Left ventricle myocardium inferior (tissue), 1 donor: ENCODE measurements around the gene MUSTN1. TPM values are rescaled to one million over a fixed set of nuclear protein-coding genes. Genes with fewer than 3 reads are reported as not detected.

Experiments used
- DNase-seq: peaks from one replicate; pipeline ENCODE4 v3.0.0-alpha.2; 2020
- H3K27ac ChIP-seq: fragments of 200-600 bp; replicated peaks from 2 replicates; pipeline ENCODE4 v1.8.0; 2021
- H3K27me3 ChIP-seq: fragments of 200-600 bp; 2 replicates; pipeline ENCODE4 v1.8.0; 2021; ENCODE audit warnings: low read depth
- H3K36me3 ChIP-seq: fragments of 200-600 bp; 2 replicates; pipeline ENCODE4 v1.8.0; 2021
- H3K4me1 ChIP-seq: fragments of 200-600 bp; 2 replicates; pipeline ENCODE4 v1.8.0; 2021
- H3K4me3 ChIP-seq: fragments of 200-600 bp; 2 replicates; pipeline ENCODE4 v1.8.0; 2021; ENCODE audit warnings: mild to moderate bottlenecking, moderate library complexity
- H3K9me3 ChIP-seq: fragments of 200-600 bp; replicated peaks from 2 replicates; pipeline ENCODE4 v1.8.0; 2021
- intact Hi-C: fragments of 100-400 bp; cut with micrococcal nuclease; formaldehyde crosslinking; loops from one replicate; pipeline ENCODE4 v1.11.0; 2022
- total RNA-seq: library from RNA; stranded (reverse); fragmentation: NEBNext Ultra II Directional; extraction: Animal tissue kit (Norgen Biotek cat#: 25700); gene quantifications from one replicate; pipeline ENCODE4 v1.2.1, GENCODE V29; 2021
- TF ChIP-seq, protein P1 (sequence below): fragments of 200-600 bp; IDR thresholded peaks from 2 replicates; pipeline ENCODE4 v1.8.0; 2021; ENCODE audit warnings: antibody characterized with exemption, mild to moderate bottlenecking, borderline replicate concordance
- donor health status: DM: no; HTN: yes; CAD: no; lungs with severe emphysema.

Gene MUSTN1
- total RNA-seq, 1 donor from 2014 or later: 32.7 TPM

DNA sequence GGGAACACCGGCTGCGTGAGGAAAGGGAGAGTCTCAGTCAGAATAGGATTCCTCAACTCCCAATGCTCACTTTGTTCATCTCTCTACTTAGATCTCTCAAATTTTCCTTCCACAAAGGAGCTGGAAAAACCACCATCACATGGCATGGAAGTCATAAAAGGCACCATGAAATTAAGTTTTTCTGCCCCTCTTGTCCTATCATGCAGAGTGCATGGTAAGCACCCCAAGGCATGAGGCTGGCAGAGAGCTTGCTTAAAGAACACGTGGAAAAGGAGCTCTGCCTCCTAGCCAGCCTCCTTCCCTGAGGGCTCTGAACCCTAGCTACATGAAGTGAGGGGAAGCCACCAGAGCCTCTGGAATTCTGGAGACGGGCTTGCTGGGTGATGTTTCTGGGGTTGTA is 44.8 kb upstream of the MUSTN1 start:
- H3K27me3 ChIP-seq: no peaks in the 10 kb centered on the region
- no peak for DNase-seq

DNA sequence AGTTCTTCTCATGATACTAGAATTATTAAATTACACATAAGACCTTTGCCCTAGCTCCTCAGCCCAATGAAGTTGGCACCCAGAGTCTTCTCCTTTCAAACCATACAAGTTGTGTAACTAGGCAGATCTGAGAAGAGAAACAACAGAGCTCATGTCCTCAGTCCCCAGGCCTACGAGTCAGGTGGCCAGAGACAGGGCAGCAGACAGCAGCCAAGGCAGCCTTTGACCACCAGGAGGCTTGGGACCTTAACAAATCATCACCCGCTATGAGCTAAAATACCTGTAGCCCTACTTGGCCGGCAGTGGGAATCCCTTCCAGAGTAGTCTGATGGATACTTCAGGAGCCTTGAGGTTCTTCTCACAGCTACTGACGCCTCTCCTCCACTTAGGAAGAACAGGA is 44.3 kb upstream of the MUSTN1 start:
- TF ChIP-seq, protein P1, sequence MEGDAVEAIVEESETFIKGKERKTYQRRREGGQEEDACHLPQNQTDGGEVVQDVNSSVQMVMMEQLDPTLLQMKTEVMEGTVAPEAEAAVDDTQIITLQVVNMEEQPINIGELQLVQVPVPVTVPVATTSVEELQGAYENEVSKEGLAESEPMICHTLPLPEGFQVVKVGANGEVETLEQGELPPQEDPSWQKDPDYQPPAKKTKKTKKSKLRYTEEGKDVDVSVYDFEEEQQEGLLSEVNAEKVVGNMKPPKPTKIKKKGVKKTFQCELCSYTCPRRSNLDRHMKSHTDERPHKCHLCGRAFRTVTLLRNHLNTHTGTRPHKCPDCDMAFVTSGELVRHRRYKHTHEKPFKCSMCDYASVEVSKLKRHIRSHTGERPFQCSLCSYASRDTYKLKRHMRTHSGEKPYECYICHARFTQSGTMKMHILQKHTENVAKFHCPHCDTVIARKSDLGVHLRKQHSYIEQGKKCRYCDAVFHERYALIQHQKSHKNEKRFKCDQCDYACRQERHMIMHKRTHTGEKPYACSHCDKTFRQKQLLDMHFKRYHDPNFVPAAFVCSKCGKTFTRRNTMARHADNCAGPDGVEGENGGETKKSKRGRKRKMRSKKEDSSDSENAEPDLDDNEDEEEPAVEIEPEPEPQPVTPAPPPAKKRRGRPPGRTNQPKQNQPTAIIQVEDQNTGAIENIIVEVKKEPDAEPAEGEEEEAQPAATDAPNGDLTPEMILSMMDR: no peak
- H3K4me1 ChIP-seq: no peaks in the 10 kb centered on the region
- no peak overlapping the region for H3K4me3 ChIP-seq
- H3K27me3 ChIP-seq: no peaks in the 10 kb centered on the region
- H3K36me3 ChIP-seq: peaks cover 17% of the 10 kb centered on the region
- no peaks in the 10 kb centered on the region for H3K9me3 ChIP-seq
- intact Hi-C loops: no loop called here
- no peak overlapping the region for H3K27ac ChIP-seq
- no peak for DNase-seq

More for the DNA sequence above, 44.8 kb upstream of the MUSTN1 start:
- Histone ChIP-seq H3K4me1 (no peaks in the 10 kb centered on the region), H3K36me3 (peaks cover 17% of the 10 kb centered on the region), H3K9me3 (no peaks in the 10 kb centered on the region), H3K27ac (no peak overlapping the region), H3K4me3 (no peak overlapping the region)
- intact Hi-C loops: no loop called here
- TF ChIP-seq, protein P1: no peak

DNA sequence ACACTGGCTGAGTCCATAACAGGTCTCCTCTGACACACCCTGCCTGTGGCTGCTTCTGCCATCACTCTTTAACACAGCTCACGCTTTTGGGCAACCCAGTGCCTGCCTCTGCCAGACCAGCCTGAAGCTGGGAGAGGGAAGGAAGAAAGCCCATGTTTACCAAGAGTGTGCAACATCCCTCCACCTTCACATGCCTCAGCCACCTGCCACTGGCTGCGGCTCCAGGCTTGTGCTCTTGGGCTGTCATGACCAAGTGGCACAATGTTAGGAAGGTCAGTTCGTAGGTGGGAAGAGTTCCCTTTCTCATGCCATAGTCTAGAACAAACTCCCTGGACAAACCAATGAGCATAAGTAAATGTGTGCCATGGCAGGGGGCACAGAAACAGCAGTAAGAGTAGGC is 42.3 kb upstream of the MUSTN1 start:
- no peaks in the 10 kb centered on the region for H3K4me1 ChIP-seq
- H3K27ac ChIP-seq: no peak overlapping the region
- H3K9me3 ChIP-seq: no peaks in the 10 kb centered on the region
- H3K27me3 ChIP-seq: no peaks in the 10 kb centered on the region
- TF ChIP-seq, protein P1: no peak
- H3K4me3 ChIP-seq: no peak overlapping the region
- intact Hi-C loops: no loop called here
- H3K36me3 ChIP-seq: peaks cover 17% of the 10 kb centered on the region
- DNase-seq: no peak

DNA sequence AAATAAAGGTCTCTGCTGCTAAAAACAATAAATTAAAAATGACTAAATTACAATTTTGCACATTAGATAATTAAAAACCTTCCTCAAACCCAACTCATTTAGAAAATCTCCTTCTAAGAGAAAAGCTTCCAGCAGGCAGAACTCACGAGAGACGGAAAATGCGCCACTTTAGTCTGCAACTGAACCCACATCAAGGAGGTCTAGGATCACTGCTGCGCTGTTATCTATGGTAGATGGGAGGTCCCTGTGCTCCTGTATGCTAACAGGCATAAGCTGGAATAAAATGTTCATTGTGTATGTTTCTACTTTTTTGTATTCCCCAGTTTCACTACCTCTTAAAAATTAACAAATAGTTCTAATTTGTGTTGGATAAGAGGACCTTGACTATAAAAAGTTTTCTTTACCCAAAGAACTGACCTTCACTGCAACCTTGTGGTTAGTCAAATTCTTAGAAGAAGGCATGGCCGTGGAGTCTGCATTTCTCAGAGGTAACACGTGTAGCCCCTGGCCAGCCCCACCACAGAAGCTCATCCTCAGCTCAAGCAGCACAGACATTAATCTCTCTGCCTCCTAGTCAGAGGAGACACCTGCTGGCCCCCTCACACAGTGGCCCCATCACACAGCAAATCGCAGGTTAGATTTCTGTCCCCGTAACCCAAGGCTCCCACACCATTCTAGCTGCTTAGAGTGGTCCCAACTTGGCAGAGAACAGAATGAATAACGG is 40.2 kb upstream of the MUSTN1 start:
- H3K36me3 ChIP-seq: peaks cover 10% of the 10 kb centered on the region
- H3K4me1 ChIP-seq: no peaks in the 10 kb centered on the region
- TF ChIP-seq, protein P1: no peak
- no peak for DNase-seq
- no peaks in the 10 kb centered on the region for H3K27me3 ChIP-seq
- intact Hi-C loops: no loop called here
- H3K27ac ChIP-seq: no peak overlapping the region
- H3K4me3 ChIP-seq: no peak overlapping the region
- no peaks in the 10 kb centered on the region for H3K9me3 ChIP-seq

DNA sequence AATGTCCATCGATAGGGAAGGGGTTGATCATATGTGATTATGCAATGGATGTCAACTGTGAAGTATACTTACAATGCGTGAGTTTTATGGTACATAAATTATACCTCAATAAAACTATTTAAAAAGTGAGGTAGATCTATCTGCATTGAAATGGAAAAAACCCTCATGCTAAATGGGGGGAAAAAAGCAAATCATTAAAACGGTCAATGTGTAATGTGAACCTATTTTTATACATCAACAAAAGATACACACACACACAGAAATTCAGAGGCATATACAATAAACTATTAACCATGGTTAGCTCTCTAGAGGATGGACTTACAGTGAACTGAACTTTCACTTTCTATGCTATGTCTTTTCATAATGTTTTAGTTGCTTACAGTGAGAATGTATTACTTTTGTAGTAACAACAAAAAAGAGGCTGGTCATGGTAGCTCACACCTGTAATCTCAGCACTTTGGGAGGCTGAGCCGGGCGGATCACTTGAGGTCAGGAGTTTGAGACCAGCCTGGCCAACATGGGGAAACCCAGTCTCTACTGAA is 39.4 kb upstream of the MUSTN1 start:
- Histone ChIP-seq H3K4me3 (no peak overlapping the region), H3K27me3 (no peaks in the 10 kb centered on the region), H3K36me3 (peaks cover 6% of the 10 kb centered on the region), H3K4me1 (no peaks in the 10 kb centered on the region), H3K9me3 (no peaks in the 10 kb centered on the region), H3K27ac (no peak overlapping the region)
- TF ChIP-seq, protein P1: no peak
- DNase-seq: no peak
- intact Hi-C loops: no loop called here
